Kidney (tissue), 14 donors: ENCODE data around the gene REL. TPM values are rescaled to one million over a fixed set of nuclear protein-coding genes. Genes with fewer than 3 reads are reported as not detected.

Experiments
- DNase-seq, 5 donors: peaks; one replicate each; pipeline ENCODE4 v3.0.0-alpha.2; 2013 to 2020
- FAIRE-seq: peaks from 2 replicates; lab custom pipeline; 2012; peaks lifted over from hg19 to GRCh38; lab: Jason Lieb, UNC
- H3K27ac ChIP-seq, 2 donors: one replicate each; pipeline ENCODE4 v1.7.0; 2013; ENCODE audit warnings: low read depth in 2 of 2, low read length in 2 of 2, inconsistent platforms in 1 of 2
- H3K27me3 ChIP-seq: one replicate; pipeline ENCODE4 v1.7.1; 2013; ENCODE audit warnings: low read length, inconsistent platforms; ENCODE audit not compliant: control insufficient read depth, insufficient read depth
- H3K36me3 ChIP-seq, 3 donors: one replicate each; pipeline versions ENCODE4 v1.7.0 to v1.7.1; 2013; ENCODE audit warnings: low read length in 3 of 3, control low read depth in 1 of 3, inconsistent platforms in 1 of 3; ENCODE audit not compliant: insufficient read depth in 3 of 3, control insufficient read depth in 2 of 3
- H3K4me1 ChIP-seq, 3 donors: one replicate each; pipeline versions ENCODE4 v1.7.0 to v1.7.1; 2013; ENCODE audit warnings: low read length in 3 of 3, inconsistent platforms in 1 of 3, low read depth in 1 of 3; ENCODE audit not compliant: control insufficient read depth in 2 of 3, insufficient read depth in 2 of 3
- H3K4me3 ChIP-seq, 3 donors: one replicate each; pipeline versions ENCODE4 v1.7.0 to v1.8.1; 2013; ENCODE audit warnings: low read length in 3 of 3, control low read depth in 1 of 3, inconsistent platforms in 1 of 3
- H3K9ac ChIP-seq, 3 donors: one replicate each; pipeline versions ENCODE4 v1.7.0 to v1.7.1; 2013; ENCODE audit warnings: low read length in 3 of 3, control low read depth in 1 of 3, inconsistent platforms in 1 of 3
- H3K9me3 ChIP-seq, 3 donors: one replicate each; pipeline versions ENCODE4 v1.7.0 to v1.7.1; 2013; ENCODE audit warnings: low read length in 3 of 3, control low read depth in 1 of 3, inconsistent platforms in 1 of 3; ENCODE audit not compliant: control insufficient read depth in 2 of 3, insufficient read depth in 1 of 3
- CTCF ChIP-seq: IDR thresholded peaks from 3 replicates; pipeline ENCODE4 v1.5.1; 2012; ENCODE audit warnings: mild to moderate bottlenecking, moderate library complexity, borderline replicate concordance; ENCODE audit not compliant: insufficient read depth; ENCODE audit errors: extremely low read depth
- intact Hi-C: fragments of 100-400 bp; cut with DNase I; formaldehyde crosslinking; loops from one replicate; pipeline ENCODE4 v1.11.1; 2022
- polyA plus RNA-seq: library from polyadenylated mRNA; stranded (reverse); fragments of 350-450 nt; fragmentation: Illumina TruSeq; extraction: RNeasy Lipid Tissue Mini Kit (QIAGEN cat#74804); gene quantifications from one replicate; pipeline ENCODE4 v1.2.3, GENCODE V29; 2014; ENCODE audit warnings: low read depth, low replicate concordance; ENCODE audit not compliant: insufficient read depth
- total RNA-seq: library from RNA; stranded (reverse); fragmentation: NEBNext Ultra II Directional; extraction: Animal tissue kit (Norgen Biotek cat#: 25700); gene quantifications from one replicate; pipeline ENCODE4 v1.2.1, GENCODE V29; 2021
- donor health status: control.
- donor health status: control.
- donor health status: control.
- donor health status: control.
- donor health status: control.
- donor health status: DM: yes; HTN: yes; CAD: no.
- donor health status: Normal renal cell carcinoma (clear cell type).

Gene REL
- total and polyA plus RNA-seq, 2 donors from 2014 or later = 0.43 to 21.8 TPM

DNA sequence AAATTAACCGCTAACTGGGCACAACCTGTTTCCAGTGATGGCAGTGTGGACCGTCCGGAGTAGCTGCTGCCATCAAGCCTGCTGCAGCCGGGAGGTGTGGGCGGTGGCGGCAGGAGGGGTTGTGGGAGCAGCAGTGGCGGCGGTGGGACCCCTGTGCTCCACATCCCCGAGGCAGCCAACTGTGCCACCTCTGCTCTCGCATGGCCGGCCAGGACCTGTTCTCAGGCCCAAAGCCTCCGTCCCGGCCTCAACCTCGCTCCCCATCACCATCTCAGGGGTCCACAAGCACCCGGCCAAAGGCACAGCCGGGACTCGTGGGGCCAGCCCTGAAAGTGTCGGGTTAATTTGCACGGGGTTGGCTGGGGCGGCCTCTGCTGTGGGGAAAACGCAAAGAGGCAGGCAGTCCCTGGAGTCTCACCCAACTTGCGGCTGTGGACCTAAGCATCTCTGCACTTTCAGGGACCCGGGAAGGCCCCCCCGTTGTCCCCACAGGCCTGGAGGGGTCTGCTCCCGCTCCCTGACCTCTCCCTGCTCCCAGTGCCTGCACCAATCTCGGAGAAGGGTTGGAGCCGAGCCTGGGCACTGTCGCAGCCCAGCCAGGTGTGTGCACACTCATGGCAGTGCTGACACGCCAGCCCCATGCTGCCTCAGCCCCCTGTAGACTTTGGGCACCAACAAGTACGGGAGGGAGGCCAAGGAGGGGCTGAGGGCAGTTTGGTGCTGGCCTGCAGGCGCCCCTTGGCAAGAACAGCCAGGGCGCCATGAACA lies 91.7 kb downstream of the REL start:
- no peaks in the 10 kb centered on the region for H3K9me3 ChIP-seq
- intact Hi-C loops = no loop called here
- FAIRE-seq (no peak), DNase-seq (no peak)
- no peak for TF ChIP-seq CTCF
- no peaks in the 10 kb centered on the region for H3K4me1 ChIP-seq
- H3K36me3 ChIP-seq = no peaks in the 10 kb centered on the region
- H3K27ac ChIP-seq = no peak overlapping the region
- no peaks in the 10 kb centered on the region for H3K27me3 ChIP-seq
- no peak overlapping the region for H3K4me3 ChIP-seq
- H3K9ac ChIP-seq = no peak overlapping the region

DNA sequence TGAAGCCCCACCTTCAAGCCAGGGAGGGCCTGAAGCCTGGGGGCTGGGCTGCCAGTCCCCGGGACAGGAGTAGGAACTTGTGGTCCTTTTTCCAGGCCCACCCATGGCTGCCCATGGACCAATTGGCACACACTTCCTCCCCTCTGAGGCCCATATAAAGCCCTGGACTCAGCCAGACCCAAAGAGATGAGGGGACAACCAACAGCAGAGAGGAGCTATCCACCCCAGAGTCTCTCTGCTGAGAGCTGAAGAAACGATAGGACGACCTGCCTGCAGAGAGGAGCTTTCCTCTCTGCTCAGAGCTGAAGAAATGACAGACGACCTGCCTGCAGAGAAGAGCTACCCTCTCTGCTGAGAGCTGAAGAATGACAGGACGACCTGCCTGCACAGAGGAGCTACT lies 92.3 kb downstream of the REL start:
- Histone ChIP-seq H3K9ac (no peak overlapping the region), H3K36me3 (no peaks in the 10 kb centered on the region), H3K27ac (no peak overlapping the region), H3K4me3 (no peak overlapping the region), H3K27me3 (no peaks in the 10 kb centered on the region), H3K4me1 (no peaks in the 10 kb centered on the region), H3K9me3 (no peaks in the 10 kb centered on the region)
- TF ChIP-seq CTCF = no peak
- no peak for FAIRE-seq
- intact Hi-C loops = no loop called here
- no peak for DNase-seq

- DNase-seq = no peak
- TF ChIP-seq CTCF = no peak
- intact Hi-C loops = no loop called here
- no peak overlapping the region for H3K4me3 ChIP-seq
- no peak for FAIRE-seq
- H3K27me3 ChIP-seq = no peaks in the 10 kb centered on the region
- H3K36me3 ChIP-seq = no peaks in the 10 kb centered on the region
- no peaks in the 10 kb centered on the region for H3K9me3 ChIP-seq
- no peaks in the 10 kb centered on the region for H3K4me1 ChIP-seq
- H3K9ac ChIP-seq = no peak overlapping the region
- no peak overlapping the region for H3K27ac ChIP-seq
Observed at GRCh38 chr2:60974652-60975051, 93.3 kb downstream of the REL start.

Other genes with a start within 250 kb of the REL start
- 12.2 TPM for gene PAPOLG, start 125.3 kb upstream of the REL start, total RNA-seq
- gene PAPOLG, start 125.3 kb upstream of the REL start, polyA plus RNA-seq = 3.0 TPM
- gene PEX13, start 136.1 kb downstream of the REL start, total RNA-seq = 22.5 TPM
- 12.7 TPM for gene PEX13, start 136.1 kb downstream of the REL start, polyA plus RNA-seq
- gene PUS10, start 136.7 kb downstream of the REL start, total RNA-seq = 5.7 TPM
- 3.0 TPM for gene PUS10, start 136.7 kb downstream of the REL start, polyA plus RNA-seq
- gene SANBR, start 184.3 kb downstream of the REL start, total RNA-seq = 9.0 TPM
- gene SANBR, start 184.3 kb downstream of the REL start, polyA plus RNA-seq = 1.6 TPM